Measurements from ENCODE around the gene INKA1. TPM values are rescaled to one million over a fixed set of nuclear protein-coding genes. Genes with fewer than 3 reads are reported as not detected.

The INKA1 gene
- total RNA-seq, 1 experiment from 2014 or later = 1.4 TPM

- Histone ChIP-seq H3K56ac (ENCODE audit: insufficient read length, low read depth, low read length) (no peak overlapping the region), H3T11ph (ENCODE audit: low read length) (no peak overlapping the region), H3K23me2 (ENCODE audit: insufficient read length, low read depth, low read length, poor library complexity, severe bottlenecking) (no peaks in the 10 kb centered on the region), H3K79me1 (ENCODE audit: insufficient read depth, low read depth, low read length, poor library complexity, severe bottlenecking) (peaks cover 16% of the 10 kb centered on the region), H2AFZ (ENCODE audit: low read length) (no peak overlapping the region), H2BK12ac (ENCODE audit: insufficient read length, low read depth, low read length) (no peak overlapping the region), H3K9ac (ENCODE audit: extremely low read depth, insufficient read length, low read length) (no peak overlapping the region), H3K79me2 (ENCODE audit: insufficient read depth, low read length) (peaks cover 5% of the 10 kb centered on the region; the same call in 1 of the 2 replicates), H3K9me3 (ENCODE audit: control insufficient read depth, low read depth, low read length) (no peaks in the 10 kb centered on the region), H3K18ac (ENCODE audit: insufficient read length, low read depth, low read length) (no peak overlapping the region), H3K27ac (ENCODE audit: insufficient read length, low read depth, low read length) (no peak overlapping the region), H2BK15ac (ENCODE audit: low read depth, low read length) (no peak overlapping the region), H3K14ac (ENCODE audit: insufficient read depth, low read length) (no peak overlapping the region), H4K91ac (ENCODE audit: insufficient read length, low read depth, low read length) (no peak overlapping the region), H3K4me2 (ENCODE audit: insufficient read depth, insufficient read length, low read length) (no peak overlapping the region), H2BK20ac (ENCODE audit: low read depth, low read length, poor library complexity, severe bottlenecking) (no peak overlapping the region), H4K8ac (replicated peaks; ENCODE audit: insufficient read length, low read depth, low read length) (no peak overlapping the region), H3K4me1 (ENCODE audit: insufficient read depth, low read length) (no peaks in the 10 kb centered on the region), H2BK5ac (ENCODE audit: insufficient read length, low read length) (no peak overlapping the region), H4K20me1 (ENCODE audit: control insufficient read depth, insufficient read depth, insufficient read length) (no peaks in the 10 kb centered on the region), H3K23ac (ENCODE audit: insufficient read length, low read depth, low read length) (no peak overlapping the region), H2AK5ac (ENCODE audit: insufficient read length, low read length) (no peak overlapping the region), H4K5ac (ENCODE audit: insufficient read length, low read depth, low read length) (no peak overlapping the region), H3K27me3 (ENCODE audit: insufficient read depth, low read length) (no peaks in the 10 kb centered on the region), H3K4ac (ENCODE audit: low read depth, low read length) (no peak overlapping the region), H2BK120ac (ENCODE audit: low read depth, low read length, poor library complexity, severe bottlenecking) (no peak overlapping the region)
- Mint-ChIP-seq H3K4me1 (no peaks in the 10 kb centered on the region), H3K27ac (no peak overlapping the region), H3K27me3 (ENCODE audit: low read depth) (no peaks in the 10 kb centered on the region), H3K36me3 (ENCODE audit: insufficient read depth in 1 of 3, low read depth in 3 of 3) (peaks cover 2 to 4% (median 2%) of the 10 kb centered on the region in 3 experiments; a peak in 6 of 7 replicates), H3K9me3 (no peaks in the 10 kb centered on the region), H3K4me3 (no peak overlapping the region)
- no peak for TF ChIP-seq CTCF (conservative IDR thresholded peaks at IDR 0.05)
- no peak for DNase-seq
- WGBS (ENCODE audit: extremely low coverage, insufficient read length, low lambda C conversion rate) = no CpG with 5 or more reads among the region's 1 CpG
These were observed 31.6 kb upstream of the INKA1 start for GRCh38 chr3:49771340-49771938.
